H4 (cell line): ENCODE measurements around the gene GADD45GIP1. TPM values are rescaled to one million over a fixed set of nuclear protein-coding genes. Genes with fewer than 3 reads are reported as not detected.

ENCODE experiments used
- DNase-seq: peaks from one replicate; pipeline ENCODE4 v3.0.0-alpha.2; 2015; ENCODE audit warnings: low spot score
- total RNA-seq: library from RNA; depleted of rRNA; stranded (reverse); fragments of >200 nt; shearing (Covaris generic); gene quantifications from 2 replicates; pipeline ENCODE4 v1.2.3, GENCODE V29; 2014; rRNA removed

Gene GADD45GIP1
- 46.3 and 47.4 TPM in 2 replicates for total RNA-seq

GRCh38 chr19:12956446-12957388 lies at the start of gene GADD45GIP1:
Gene GADD45GIP1, minus strand, starts transcription at chr19:12957223. Its CDS starts 11 bp downstream, at chr19:12957212.
- peak; percentile 75 for DNase-seq

GRCh38 chr19:13005861-13006370 lies 48.9 kb upstream of the GADD45GIP1 start:
- no peak for DNase-seq

GRCh38 chr19:13005253-13005652 lies 48.2 kb upstream of the GADD45GIP1 start:
- no peak for DNase-seq

- no peak for DNase-seq
These were observed 47.2 kb upstream of the GADD45GIP1 start for GRCh38 chr19:13004273-13004672.

GRCh38 chr19:13003081-13003480 lies 46.1 kb upstream of the GADD45GIP1 start:
- DNase-seq, result no peak

GRCh38 chr19:13002166-13002898 lies 45.3 kb upstream of the GADD45GIP1 start:
- DNase-seq, result no peak

GRCh38 chr19:13001502-13002165 lies 44.6 kb upstream of the GADD45GIP1 start:
- no peak for DNase-seq

- DNase-seq, result no peak
These were observed 44.1 kb upstream of the GADD45GIP1 start for GRCh38 chr19:13001166-13001501.

- no peak for DNase-seq
These were observed 41.2 kb upstream of the GADD45GIP1 start for GRCh38 chr19:12997967-12998940.

- DNase-seq, result no peak
These were observed 40.4 kb upstream of the GADD45GIP1 start for GRCh38 chr19:12997179-12997966.

GRCh38 chr19:12996406-12997094 lies 39.5 kb upstream of the GADD45GIP1 start:
- DNase-seq, result no peak

- DNase-seq, result no peak
These were observed 38.8 kb upstream of the GADD45GIP1 start for GRCh38 chr19:12995596-12996405.

GRCh38 chr19:12994701-12995595 lies 37.9 kb upstream of the GADD45GIP1 start, which contains the start of gene NFIX:
Gene NFIX, plus strand, starts transcription at chr19:12995475. Its CDS starts 363 bp downstream, at chr19:12995838.
- peak; percentile 37 for DNase-seq

- DNase-seq, result no peak
These were observed 36.5 kb upstream of the GADD45GIP1 start for GRCh38 chr19:12993562-12993961.

GRCh38 chr19:12992729-12993128 lies 35.7 kb upstream of the GADD45GIP1 start:
- no peak for DNase-seq

- no peak for DNase-seq
These were observed 34.3 kb upstream of the GADD45GIP1 start for GRCh38 chr19:12991296-12991695.

- DNase-seq, result no peak
These were observed 33.8 kb upstream of the GADD45GIP1 start for GRCh38 chr19:12990853-12991252.
